EH (cell line): ENCODE measurements around the gene TIMP2.

ENCODE experiments used
- DNase-seq: peaks from one replicate; pipeline ENCODE4 v3.0.0-alpha.2; 2015; ENCODE audit warnings: low read depth

TIMP2 gene

GRCh38 chr17:78836420-78837021, 88.7 kb downstream of the TIMP2 start:
- no peak for DNase-seq

- DNase-seq: no peak
Measured at GRCh38 chr17:78834571-78834970, 90.6 kb downstream of the TIMP2 start.

GRCh38 chr17:78832541-78832810, 92.7 kb downstream of the TIMP2 start:
- DNase-seq: no peak

GRCh38 chr17:78831688-78832540, 93.3 kb downstream of the TIMP2 start:
- DNase-seq: no peak

GRCh38 chr17:78829477-78829876, 95.7 kb downstream of the TIMP2 start:
- DNase-seq: no peak

- peak; percentile 72 for DNase-seq
Measured at GRCh38 chr17:78828470-78829185, 96.6 kb downstream of the TIMP2 start.

GRCh38 chr17:78826836-78827509, 98.2 kb downstream of the TIMP2 start:
- no peak for DNase-seq

GRCh38 chr17:78826421-78826820, 98.8 kb downstream of the TIMP2 start:
- peak; percentile 73 for DNase-seq

GRCh38 chr17:78825696-78826095, 99.5 kb downstream of the TIMP2 start:
- no peak for DNase-seq

- no peak for DNase-seq
Measured at GRCh38 chr17:78824240-78824639, 100.9 kb downstream of the TIMP2 start.

- DNase-seq: no peak
Measured at GRCh38 chr17:78823282-78824046, 101.7 kb downstream of the TIMP2 start.

- peak; percentile 99 for DNase-seq
Measured at GRCh38 chr17:78822552-78822951, 102.6 kb downstream of the TIMP2 start.

GRCh38 chr17:78821961-78822360, 103.2 kb downstream of the TIMP2 start:
- peak; percentile 25 for DNase-seq

GRCh38 chr17:78820841-78821240, 104.3 kb downstream of the TIMP2 start:
- no peak for DNase-seq

- no peak for DNase-seq
Measured at GRCh38 chr17:78819806-78820792, 105.1 kb downstream of the TIMP2 start.

GRCh38 chr17:78819402-78819801, 105.8 kb downstream of the TIMP2 start:
- no peak for DNase-seq

GRCh38 chr17:78818932-78819331, 106.3 kb downstream of the TIMP2 start:
- DNase-seq: peak; percentile 62

GRCh38 chr17:78818152-78818846, 106.9 kb downstream of the TIMP2 start:
- DNase-seq: no peak

- no peak for DNase-seq
Measured at GRCh38 chr17:78817123-78817522, 108.1 kb downstream of the TIMP2 start.

- DNase-seq: no peak
Measured at GRCh38 chr17:78815696-78816095, 109.5 kb downstream of the TIMP2 start.
